Spleen (tissue), 7 donors: ENCODE data around the gene MATCAP1.

Experiments used
- POLR2A ChIP-seq, 3 donors: fragments of 450-650 bp; IDR thresholded peaks; one replicate each; pipeline ENCODE4 v1.5.1; 2017; ENCODE audit warnings: antibody characterized with exemption in 3 of 3, mild to moderate bottlenecking in 1 of 3
- POLR2AphosphoS5 ChIP-seq, 3 donors: sonication (generic); formaldehyde crosslinking; IDR thresholded peaks; one replicate each; pipeline ENCODE4 v1.5.1; 2017; ENCODE audit warnings: antibody characterized with exemption in 3 of 3
- TF ChIP-seq, protein P1 (sequence below), 11 experiments: fragments of 200-600 bp in 7 of 11; fragments of 450-650 bp in 4 of 11; sonication (generic) in 4 of 11; IDR thresholded peaks in 8 of 11; conservative IDR thresholded peaks in 3 of 11; 1 replicate in 7 of 11; 2 replicates in 4 of 11; pipeline versions ENCODE4 v1.4.0 to v1.8.0; 2016 to 2021; ENCODE audit warnings: antibody characterized with exemption in 11 of 11, inconsistent platforms in 4 of 11, mild to moderate bottlenecking in 1 of 11
- donor health status: DM: no; HTN: no; CAD: no; lungs with moderate emphysema.
- donor health status: DM: no; HTN: no; CAD: no.
- donor health status: DM: no; HTN: no; CAD: no.

DNA sequence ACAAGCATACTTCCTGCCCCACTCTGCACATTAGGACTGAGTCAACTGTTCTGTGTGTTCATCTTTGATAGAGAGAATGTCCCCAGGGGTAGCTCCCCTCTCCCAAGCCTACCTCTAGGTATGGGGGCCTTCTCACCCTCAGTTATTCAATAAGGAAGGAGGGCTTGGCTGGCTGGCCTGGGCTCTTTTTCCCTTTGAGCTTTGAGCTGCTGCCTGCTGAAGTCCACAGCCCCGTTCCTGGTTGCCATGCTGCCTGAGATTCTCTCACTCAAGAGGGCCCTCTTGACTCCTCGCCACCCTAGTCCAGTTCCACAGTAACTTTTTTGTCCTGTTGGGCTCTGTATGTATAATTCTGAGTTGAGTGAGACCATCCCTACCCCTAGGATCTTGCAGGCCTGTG lies 38.0 kb downstream of the MATCAP1 start:
- TF ChIP-seq, protein P1, sequence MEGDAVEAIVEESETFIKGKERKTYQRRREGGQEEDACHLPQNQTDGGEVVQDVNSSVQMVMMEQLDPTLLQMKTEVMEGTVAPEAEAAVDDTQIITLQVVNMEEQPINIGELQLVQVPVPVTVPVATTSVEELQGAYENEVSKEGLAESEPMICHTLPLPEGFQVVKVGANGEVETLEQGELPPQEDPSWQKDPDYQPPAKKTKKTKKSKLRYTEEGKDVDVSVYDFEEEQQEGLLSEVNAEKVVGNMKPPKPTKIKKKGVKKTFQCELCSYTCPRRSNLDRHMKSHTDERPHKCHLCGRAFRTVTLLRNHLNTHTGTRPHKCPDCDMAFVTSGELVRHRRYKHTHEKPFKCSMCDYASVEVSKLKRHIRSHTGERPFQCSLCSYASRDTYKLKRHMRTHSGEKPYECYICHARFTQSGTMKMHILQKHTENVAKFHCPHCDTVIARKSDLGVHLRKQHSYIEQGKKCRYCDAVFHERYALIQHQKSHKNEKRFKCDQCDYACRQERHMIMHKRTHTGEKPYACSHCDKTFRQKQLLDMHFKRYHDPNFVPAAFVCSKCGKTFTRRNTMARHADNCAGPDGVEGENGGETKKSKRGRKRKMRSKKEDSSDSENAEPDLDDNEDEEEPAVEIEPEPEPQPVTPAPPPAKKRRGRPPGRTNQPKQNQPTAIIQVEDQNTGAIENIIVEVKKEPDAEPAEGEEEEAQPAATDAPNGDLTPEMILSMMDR (IDR thresholded peaks at IDR 0.05 in 8 of 11, conservative IDR thresholded peaks at IDR 0.05 in 3 of 11) = no peak
- TF ChIP-seq POLR2AphosphoS5 (IDR thresholded peaks at IDR 0.05) = no peak
- TF ChIP-seq POLR2A (IDR thresholded peaks at IDR 0.05) = no peak
